HCT116 (cell line): Measurements from ENCODE around the gene C1orf52. TPM values are rescaled to one million over a fixed set of nuclear protein-coding genes. Genes with fewer than 3 reads are reported as not detected.
A peak's percentile ranks its signal among the peaks of the same experiment; 100 is the strongest.

Experiments used
- ATAC-seq: fragments of 200-7000 bp; cut with Tn5 transposase; 2 replicates; pipeline ENCODE4 v1.9.1; 2020; ENCODE audit warnings: mild to moderate bottlenecking, moderate library complexity
- BruUV-seq: library from RNA; stranded (reverse); fragments of 400-500 nt; replicated peaks from 2 replicates; lab custom pipeline; 2021; lab: Mats Ljungman, UMichigan
- CTCF ChIA-PET: fragments of 300-600 bp; sonication (Branson Sonifier 250); formaldehyde crosslinking; loops from one replicate; lab custom pipeline; 2021; ENCODE audit warnings: antibody characterized with exemption; lab: Charles Lee
- POLR2A ChIA-PET: fragments of 300-600, 350-600 bp; sonication (Branson Sonifier 250); formaldehyde crosslinking; loops from one replicate; lab custom pipeline; 2021; ENCODE audit warnings: antibody characterized with exemption; lab: Charles Lee
- RAD21 ChIA-PET, 2 experiments: fragments of 300-600 bp; sonication (Branson Sonifier 250); formaldehyde crosslinking; loops; one replicate each; lab custom pipeline; 2023; ENCODE audit warnings: low total read pairs in 2 of 2; ENCODE audit not compliant: uncharacterized antibody in 2 of 2, unreplicated experiment in 2 of 2, low non-redundant PET in 1 of 2; lab: Charles Lee
- DNase-seq: peaks from one replicate; pipeline ENCODE4 v3.0.0-alpha.2; 2010; ENCODE audit warnings: low read depth, low spot score
- H2AFZ ChIP-seq: fragments of 200-600 bp; shearing (Covaris generic), sonication (generic); 2 replicates; pipeline ENCODE4 v1.6.1; 2017; ENCODE audit warnings: low read depth, mixed run types, mixed read lengths, antibody characterized with exemption, low read length; ENCODE audit not compliant: poor library complexity, severe bottlenecking
- H3K27ac ChIP-seq: 2 replicates; pipeline ENCODE4 v1.5.1; 2012; ENCODE audit warnings: low read depth, low read length
- H3K27me3 ChIP-seq: fragments of 200-600 bp; sonication (generic); 2 replicates; pipeline ENCODE4 v1.6.1; 2016; ENCODE audit warnings: mixed run types, low read length, mixed read lengths; ENCODE audit not compliant: insufficient read depth
- H3K36me3 ChIP-seq, 2 experiments: fragments of 200-500 bp in 1 of 2; fragments of 200-600 bp in 1 of 2; sonication (Bioruptor generic) in 1 of 2; sonication (generic) in 1 of 2; 2 replicates each; pipeline versions ENCODE4 v1.5.1 to v1.6.1; 2014 to 2016; ENCODE audit warnings: low read length in 2 of 2, inconsistent platforms in 1 of 2, mixed read lengths in 1 of 2, mixed run types in 1 of 2; ENCODE audit not compliant: insufficient read depth in 2 of 2, control insufficient read depth in 1 of 2
- H3K4me1 ChIP-seq, 2 experiments: fragments of 200-600 bp in 1 of 2; sonication (generic) in 1 of 2; 2 replicates each; pipeline versions ENCODE4 v1.5.1 to v1.6.1; 2012 to 2017; ENCODE audit warnings: low read length in 2 of 2, inconsistent platforms in 1 of 2, mild to moderate bottlenecking in 1 of 2, mixed read lengths in 1 of 2, mixed run types in 1 of 2, moderate library complexity in 1 of 2; ENCODE audit not compliant: insufficient read depth in 2 of 2, control insufficient read depth in 1 of 2
- H3K4me2 ChIP-seq: fragments of 200-600 bp; sonication (generic); 2 replicates; pipeline ENCODE4 v1.6.1; 2017; ENCODE audit warnings: mixed run types, low read length, mixed read lengths
- H3K4me3 ChIP-seq, 2 experiments: fragments of 200-600 bp in 1 of 2; sonication (generic) in 1 of 2; replicated peaks in 1 of 2; 2 replicates each; pipeline ENCODE4 v1.5.1; 2011 to 2016; ENCODE audit warnings: low read length in 2 of 2, control low read depth in 1 of 2, low read depth in 1 of 2, mild to moderate bottlenecking in 1 of 2, mixed read lengths in 1 of 2, mixed run types in 1 of 2
- H3K79me2 ChIP-seq: fragments of 200-600 bp; sonication (generic); 2 replicates; pipeline ENCODE4 v1.6.1; 2017; ENCODE audit warnings: mild to moderate bottlenecking, mixed run types, low read length, moderate library complexity, mixed read lengths; ENCODE audit not compliant: insufficient read depth
- H3K9ac ChIP-seq: fragments of 200-600 bp; sonication (generic); 2 replicates; pipeline ENCODE4 v1.6.1; 2016; ENCODE audit warnings: low read length, mixed read lengths
- H3K9me2 ChIP-seq: fragments of 200-600 bp; sonication (generic), shearing (Covaris generic); 2 replicates; pipeline ENCODE4 v1.6.1; 2017; ENCODE audit warnings: mixed run types, mild to moderate bottlenecking, moderate library complexity; ENCODE audit not compliant: insufficient read depth
- H3K9me3 ChIP-seq, 2 experiments: fragments of 200-500 bp in 1 of 2; fragments of 200-600 bp in 1 of 2; sonication (Bioruptor generic) in 1 of 2; sonication (generic) in 1 of 2; 2 replicates each; pipeline ENCODE4 v1.6.1; 2014 to 2017; ENCODE audit warnings: low read length in 2 of 2, mixed read lengths in 2 of 2, inconsistent platforms in 1 of 2, low read depth in 1 of 2, mild to moderate bottlenecking in 1 of 2, mixed run types in 1 of 2, moderate library complexity in 1 of 2; ENCODE audit not compliant: control insufficient read depth in 1 of 2, insufficient read depth in 1 of 2
- H4K20me1 ChIP-seq: fragments of 200-600 bp; sonication (generic), shearing (Covaris generic); 2 replicates; pipeline ENCODE4 v1.6.1; 2017; ENCODE audit warnings: mixed run types, mild to moderate bottlenecking, moderate library complexity; ENCODE audit not compliant: insufficient read depth
- CBX3 ChIP-seq: IDR thresholded peaks from 2 replicates; pipeline ENCODE4 v1.6.1; 2012; ENCODE audit warnings: low read depth
- CEBPB ChIP-seq: IDR thresholded peaks from 2 replicates; pipeline ENCODE4 v1.6.1; 2012; ENCODE audit warnings: low read depth
- EGR1 ChIP-seq: IDR thresholded peaks from 2 replicates; pipeline ENCODE4 v1.6.1; 2012; ENCODE audit warnings: low read depth
- RAD21 ChIP-seq: IDR thresholded peaks from 2 replicates; pipeline ENCODE4 v1.6.1; 2012; ENCODE audit warnings: low read depth, mild to moderate bottlenecking
- REST ChIP-seq: IDR thresholded peaks from 2 replicates; pipeline ENCODE4 v1.6.1; 2012; ENCODE audit warnings: low read depth
- SIN3A ChIP-seq: IDR thresholded peaks from 2 replicates; pipeline ENCODE4 v1.6.1; 2012; ENCODE audit warnings: low read depth
- SRF ChIP-seq: IDR thresholded peaks from 2 replicates; pipeline ENCODE4 v1.6.1; 2012; ENCODE audit warnings: low read depth
- ZNF274 ChIP-seq: fragments of 200-500 bp; sonication (Bioruptor generic); IDR thresholded peaks from 2 replicates; pipeline ENCODE4 v1.6.1; 2014; ENCODE audit warnings: mild to moderate bottlenecking, low read depth, low read length, inconsistent platforms
- intact Hi-C: fragments of 100-400 bp; cut with micrococcal nuclease; formaldehyde crosslinking; loops from 2 replicates; pipeline ENCODE4 v1.10.0; 2022
- total RNA-seq: library from RNA; stranded (reverse); gene quantifications from one replicate; pipeline ENCODE4 v1.2.1, GENCODE V29; 2021; ENCODE audit not compliant: unreplicated experiment
- TF ChIP-seq, protein P1 (sequence below): IDR thresholded peaks from 2 replicates; pipeline ENCODE4 v1.6.1; 2012
- TF ChIP-seq, protein P2 (sequence below): IDR thresholded peaks from 2 replicates; pipeline ENCODE4 v1.6.1; 2011; ENCODE audit warnings: mild to moderate bottlenecking, low read length, moderate library complexity; ENCODE audit not compliant: insufficient replicate concordance; ENCODE audit errors: extremely low read depth
- TF ChIP-seq, protein P3 (sequence below), 3 experiments: fragments of 200-600 bp in 1 of 3; sonication (generic) in 1 of 3; IDR thresholded peaks in 2 of 3; conservative IDR thresholded peaks in 1 of 3; 2 replicates each; pipeline ENCODE4 v1.5.1; 2012 to 2017; ENCODE audit warnings: low read depth in 2 of 3, low read length in 2 of 3, antibody characterized with exemption in 1 of 3, borderline replicate concordance in 1 of 3, control low read depth in 1 of 3, mild to moderate bottlenecking in 1 of 3, mixed read lengths in 1 of 3, mixed run types in 1 of 3, moderate library complexity in 1 of 3; ENCODE audit not compliant: insufficient read depth in 1 of 3

C1orf52 gene
- total RNA-seq, 1 experiment from 2014 or later: 23.3 TPM

DNA sequence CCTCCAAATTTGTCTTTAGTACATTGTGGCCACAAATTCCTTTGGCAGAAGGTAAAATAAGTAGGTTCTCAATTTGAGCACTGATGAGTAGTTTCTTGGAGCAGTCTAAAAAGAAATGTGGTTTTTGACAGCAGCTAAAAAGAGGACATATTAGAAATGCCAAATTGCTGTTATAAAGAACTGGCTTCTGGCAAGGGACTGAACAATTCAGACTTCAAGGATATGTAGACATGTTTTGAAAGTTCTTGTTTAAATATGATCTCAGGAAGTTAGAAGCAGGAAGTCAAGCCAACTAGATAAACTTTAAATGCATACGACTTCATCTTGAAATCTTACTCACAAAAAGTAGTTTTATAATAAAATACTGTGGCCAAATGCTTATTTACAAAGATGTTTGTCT lies 18.8 kb downstream of the C1orf52 start (continued):
- TF ChIP-seq ZNF274 (no peak), CEBPB (no peak), EGR1 (no peak)
- TF ChIP-seq, protein P1, sequence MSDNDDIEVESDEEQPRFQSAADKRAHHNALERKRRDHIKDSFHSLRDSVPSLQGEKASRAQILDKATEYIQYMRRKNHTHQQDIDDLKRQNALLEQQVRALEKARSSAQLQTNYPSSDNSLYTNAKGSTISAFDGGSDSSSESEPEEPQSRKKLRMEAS: no peak
- TF ChIP-seq, protein P2, sequence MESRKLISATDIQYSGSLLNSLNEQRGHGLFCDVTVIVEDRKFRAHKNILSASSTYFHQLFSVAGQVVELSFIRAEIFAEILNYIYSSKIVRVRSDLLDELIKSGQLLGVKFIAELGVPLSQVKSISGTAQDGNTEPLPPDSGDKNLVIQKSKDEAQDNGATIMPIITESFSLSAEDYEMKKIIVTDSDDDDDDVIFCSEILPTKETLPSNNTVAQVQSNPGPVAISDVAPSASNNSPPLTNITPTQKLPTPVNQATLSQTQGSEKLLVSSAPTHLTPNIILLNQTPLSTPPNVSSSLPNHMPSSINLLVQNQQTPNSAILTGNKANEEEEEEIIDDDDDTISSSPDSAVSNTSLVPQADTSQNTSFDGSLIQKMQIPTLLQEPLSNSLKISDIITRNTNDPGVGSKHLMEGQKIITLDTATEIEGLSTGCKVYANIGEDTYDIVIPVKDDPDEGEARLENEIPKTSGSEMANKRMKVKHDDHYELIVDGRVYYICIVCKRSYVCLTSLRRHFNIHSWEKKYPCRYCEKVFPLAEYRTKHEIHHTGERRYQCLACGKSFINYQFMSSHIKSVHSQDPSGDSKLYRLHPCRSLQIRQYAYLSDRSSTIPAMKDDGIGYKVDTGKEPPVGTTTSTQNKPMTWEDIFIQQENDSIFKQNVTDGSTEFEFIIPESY: no peak

- Histone ChIP-seq H3K9me3 (no peaks in the 10 kb centered on the region), H3K9me2 (no peaks in the 10 kb centered on the region), H4K20me1 (no peaks in the 10 kb centered on the region), H3K79me2 (no peaks in the 10 kb centered on the region), H3K4me2 (no peak overlapping the region), H3K27ac (no peak overlapping the region), H3K4me1 (peaks cover 4 to 10% of the 10 kb centered on the region in 2 experiments; a peak in 3 of 4 replicates), H3K9ac (no peak overlapping the region), H3K27me3 (no peaks in the 10 kb centered on the region), H3K36me3 (no peaks in the 10 kb centered on the region), H3K4me3 (no peak overlapping the region), H2AFZ (peak overlapping the region; percentile 62)
- ChIA-PET CTCF (interaction anchor here (0.7 to 3.0 kb wide), 11 partner anchors 10 to 299 kb away, joined by 3 to 48 read pairs (median 4); partner anchors contain the start of gene C1orf52), POLR2A (interaction anchor here (1.2 kb wide), 2 partner anchors 10 to 295 kb away, joined by 3 to 11 read pairs; no protein-coding TSS in a partner anchor), RAD21 (interaction anchor here (0.6 to 1.8 kb wide), 6 partner anchors 14 to 296 kb away, joined by 4 to 17 read pairs (median 8); no protein-coding TSS in a partner anchor)
- intact Hi-C loops: loop anchor here (1.0 kb wide), 1 partner anchor 131 kb away; no protein-coding TSS in a partner anchor
- no TSS peak for BruUV-seq
- TF ChIP-seq SIN3A (no peak), SRF (no peak), RAD21 (peak; percentile 87), CBX3 (no peak), REST (no peak)
- TF ChIP-seq, protein P3, sequence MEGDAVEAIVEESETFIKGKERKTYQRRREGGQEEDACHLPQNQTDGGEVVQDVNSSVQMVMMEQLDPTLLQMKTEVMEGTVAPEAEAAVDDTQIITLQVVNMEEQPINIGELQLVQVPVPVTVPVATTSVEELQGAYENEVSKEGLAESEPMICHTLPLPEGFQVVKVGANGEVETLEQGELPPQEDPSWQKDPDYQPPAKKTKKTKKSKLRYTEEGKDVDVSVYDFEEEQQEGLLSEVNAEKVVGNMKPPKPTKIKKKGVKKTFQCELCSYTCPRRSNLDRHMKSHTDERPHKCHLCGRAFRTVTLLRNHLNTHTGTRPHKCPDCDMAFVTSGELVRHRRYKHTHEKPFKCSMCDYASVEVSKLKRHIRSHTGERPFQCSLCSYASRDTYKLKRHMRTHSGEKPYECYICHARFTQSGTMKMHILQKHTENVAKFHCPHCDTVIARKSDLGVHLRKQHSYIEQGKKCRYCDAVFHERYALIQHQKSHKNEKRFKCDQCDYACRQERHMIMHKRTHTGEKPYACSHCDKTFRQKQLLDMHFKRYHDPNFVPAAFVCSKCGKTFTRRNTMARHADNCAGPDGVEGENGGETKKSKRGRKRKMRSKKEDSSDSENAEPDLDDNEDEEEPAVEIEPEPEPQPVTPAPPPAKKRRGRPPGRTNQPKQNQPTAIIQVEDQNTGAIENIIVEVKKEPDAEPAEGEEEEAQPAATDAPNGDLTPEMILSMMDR (IDR thresholded peaks at IDR 0.05 in 2 of 3, conservative IDR thresholded peaks at IDR 0.05 in 1 of 3; ENCODE audit: borderline replicate concordance in 1 of 3, insufficient read depth in 1 of 3, low read depth in 2 of 3, low read length in 2 of 3): peak; percentile 33 to 74 (median 42); a peak in 5 of 6 replicates
- ATAC-seq: peak; percentile 90
- DNase-seq: no peak
These were observed 19.3 kb downstream of the C1orf52 start for GRCh38 chr1:85240174-85240601.
